Endometrial microvascular endothelial cells (primary cell): ENCODE results near the gene PPP2R2D. TPM values are rescaled to one million over a fixed set of nuclear protein-coding genes. Genes with fewer than 3 reads are reported as not detected.
"Not testable (repeated sequence)": the region's sequence is repeated elsewhere in the genome, so short reads cannot be mapped to it uniquely, and the experiment has no call there.

ENCODE experiments used
- in situ Hi-C: cut with HindIII; loops from 2 replicates; pipeline ENCODE4 v1.10.0; 2017; ENCODE audit warnings: low sequenced_read_pairs, low pct_unique_long_range_greater_than_20kb; ENCODE audit errors: inconsistent ontology term
- total RNA-seq: library from RNA; depleted of rRNA; stranded (reverse); fragments of >200 nt; gene quantifications from one replicate; pipeline ENCODE4 v1.2.3, GENCODE V29; 2015; ENCODE audit errors: inconsistent ontology term

Gene PPP2R2D
- total RNA-seq, 1 donor from 2014 or later: 36.6 TPM

GRCh38 chr10:131936736-131937135 lies 35.9 kb downstream of the PPP2R2D start:
- in situ Hi-C loops: no loop called here

DNA sequence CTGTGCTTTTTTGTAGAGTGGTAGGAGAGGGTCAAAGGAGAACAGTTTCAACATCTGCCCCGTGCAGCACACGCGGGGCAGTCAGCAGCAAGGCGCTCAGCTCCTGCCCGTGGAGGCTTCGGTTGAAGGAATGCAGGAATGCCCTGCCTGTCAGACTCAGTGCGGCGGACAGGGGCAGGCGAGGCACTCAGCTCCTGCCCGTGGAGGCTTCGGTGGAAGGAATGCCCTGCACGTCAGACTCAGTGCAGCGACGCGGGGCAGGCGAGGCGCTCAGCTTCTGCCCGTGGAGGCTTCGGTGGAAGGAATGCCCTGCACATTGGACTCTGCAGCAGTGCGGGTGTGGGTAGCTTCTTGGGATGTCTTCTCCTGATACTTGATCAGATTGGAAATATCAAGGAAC lies 37.0 kb downstream of the PPP2R2D start:
- in situ Hi-C loops: no loop called here

DNA sequence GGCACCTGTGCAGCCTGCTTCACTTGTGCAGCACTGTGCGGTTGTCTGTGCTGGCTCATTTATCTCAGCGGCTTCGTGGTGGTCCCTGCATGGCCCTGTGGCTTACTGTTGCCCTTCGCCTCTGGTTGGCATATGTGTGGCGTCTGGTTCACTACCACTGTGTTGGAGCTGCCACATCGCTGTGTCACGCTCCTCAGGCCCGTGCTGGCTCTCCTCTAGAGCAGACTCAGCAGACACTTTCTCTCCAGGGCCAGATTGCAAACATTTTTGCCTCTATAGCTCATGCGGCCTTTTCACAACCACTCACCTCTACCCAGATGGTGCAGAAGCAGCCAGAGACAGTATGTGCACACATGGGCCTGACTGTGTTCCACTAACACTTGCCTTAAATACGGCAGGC lies 37.9 kb downstream of the PPP2R2D start:
- in situ Hi-C loops: no loop called here

- in situ Hi-C loops: no loop called here
These were observed 41.6 kb downstream of the PPP2R2D start for GRCh38 chr10:131942455-131942854.

GRCh38 chr10:131943021-131943814 lies 42.4 kb downstream of the PPP2R2D start:
- in situ Hi-C loops: no loop called here

GRCh38 chr10:131944412-131944811 lies 43.6 kb downstream of the PPP2R2D start:
- in situ Hi-C loops: no loop called here

GRCh38 chr10:131944976-131945695 lies 44.3 kb downstream of the PPP2R2D start:
- in situ Hi-C loops: no loop called here

DNA sequence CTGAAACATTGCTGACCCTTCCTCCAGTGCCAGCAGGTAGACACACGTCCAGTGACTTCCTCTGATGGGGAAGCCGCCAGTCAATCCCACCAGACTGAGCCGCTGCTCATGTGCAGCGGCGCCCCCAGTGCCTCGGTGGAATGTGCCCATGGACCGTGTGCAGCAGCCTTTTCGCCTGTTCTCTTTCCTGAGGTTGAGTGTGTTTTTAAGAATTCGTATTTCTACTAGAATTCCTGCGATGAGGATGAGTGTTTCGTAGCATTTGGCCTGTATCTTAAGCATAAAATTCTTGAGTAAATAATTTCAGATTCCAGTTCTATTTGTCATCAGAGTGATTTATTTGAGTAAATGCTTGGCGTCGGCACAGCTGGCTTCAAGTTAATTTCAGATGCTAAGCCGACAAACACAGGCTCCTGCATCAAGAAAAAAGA lies 45.5 kb downstream of the PPP2R2D start:
- in situ Hi-C loops: no loop called here

- in situ Hi-C loops: no loop called here
These were observed 46.1 kb downstream of the PPP2R2D start for GRCh38 chr10:131946880-131947279.

- in situ Hi-C loops: no loop called here
These were observed 47.0 kb downstream of the PPP2R2D start for GRCh38 chr10:131947631-131948347.

- in situ Hi-C loops: no loop called here
These were observed 47.7 kb downstream of the PPP2R2D start for GRCh38 chr10:131948501-131948900.

- in situ Hi-C loops: no loop called here
These were observed 48.4 kb downstream of the PPP2R2D start for GRCh38 chr10:131949041-131949862.

DNA sequence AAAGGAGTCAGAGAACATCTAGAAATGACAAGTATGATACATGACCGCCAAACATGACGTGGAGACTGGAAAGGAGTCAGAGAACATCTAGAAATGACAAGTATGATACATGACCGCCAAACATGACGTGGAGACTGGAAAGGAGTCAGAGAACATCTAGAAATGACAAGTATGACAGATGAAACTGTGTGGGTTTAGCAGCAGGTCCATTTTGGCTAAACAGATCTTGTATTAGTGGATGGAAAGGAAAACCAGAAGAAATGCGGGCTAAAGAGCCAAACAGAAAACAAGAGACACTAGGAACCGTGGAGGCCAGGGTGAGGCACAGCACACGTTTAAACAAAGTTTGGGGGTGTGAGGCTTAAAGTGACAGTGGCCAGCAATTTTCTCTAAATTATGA lies 49.1 kb downstream of the PPP2R2D start:
- in situ Hi-C loops: not testable (repeated sequence)

- in situ Hi-C loops: no loop called here
These were observed 53.7 kb downstream of the PPP2R2D start for GRCh38 chr10:131954356-131954965.

DNA sequence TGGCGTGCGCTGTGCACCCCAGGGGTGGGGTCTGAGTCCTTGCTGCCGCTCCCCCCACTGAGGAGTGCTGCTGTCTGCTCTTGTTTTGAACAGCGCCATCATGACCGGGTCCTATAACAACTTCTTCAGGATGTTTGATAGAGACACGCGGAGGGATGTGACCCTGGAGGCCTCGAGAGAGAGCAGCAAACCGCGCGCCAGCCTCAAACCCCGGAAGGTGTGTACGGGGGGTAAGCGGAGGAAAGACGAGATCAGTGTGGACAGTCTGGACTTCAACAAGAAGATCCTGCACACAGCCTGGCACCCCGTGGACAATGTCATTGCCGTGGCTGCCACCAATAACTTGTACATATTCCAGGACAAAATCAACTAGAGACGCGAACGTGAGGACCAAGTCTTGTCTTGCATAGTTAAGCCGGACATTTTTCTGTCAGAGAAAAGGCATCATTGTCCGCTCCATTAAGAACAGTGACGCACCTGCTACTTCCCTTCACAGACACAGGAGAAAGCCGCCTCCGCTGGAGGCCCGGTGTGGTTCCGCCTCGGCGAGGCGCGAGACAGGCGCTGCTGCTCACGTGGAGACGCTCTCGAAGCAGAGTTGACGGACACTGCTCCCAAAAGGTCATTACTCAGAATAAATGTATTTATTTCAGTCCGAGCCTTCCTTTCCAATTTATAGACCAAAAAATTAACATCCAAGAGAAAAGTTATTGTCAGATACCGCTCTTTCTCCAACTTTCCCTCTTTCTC lies 55.0 kb downstream of the PPP2R2D start:
- in situ Hi-C loops: no loop called here

DNA sequence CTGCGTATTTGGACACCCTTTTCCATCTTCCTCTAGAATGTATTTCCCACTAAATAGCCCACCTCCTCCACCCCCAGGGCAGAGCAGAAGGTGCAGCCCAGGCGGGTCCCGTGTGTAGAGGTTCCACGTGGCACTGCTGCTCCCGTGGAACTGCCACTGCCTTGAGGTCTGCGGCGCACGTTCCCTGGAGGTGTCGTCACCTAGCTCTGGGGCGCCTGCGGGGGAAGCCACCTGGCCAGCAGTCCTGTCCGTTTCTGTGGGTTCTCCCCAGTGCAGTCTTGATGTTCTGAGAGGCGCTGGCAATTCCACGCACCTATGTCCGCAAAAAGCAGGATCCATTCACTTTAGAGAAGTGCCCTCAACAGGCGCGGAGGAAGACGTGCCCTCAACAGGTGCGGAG lies 59.0 kb downstream of the PPP2R2D start:
- in situ Hi-C loops: no loop called here

- in situ Hi-C loops: no loop called here
These were observed 59.8 kb downstream of the PPP2R2D start for GRCh38 chr10:131960631-131961046.
